Fibroblast of skin of back (primary cell): ENCODE results near the gene MAML3. TPM values are rescaled to one million over a fixed set of nuclear protein-coding genes. Genes with fewer than 3 reads are reported as not detected.

ENCODE experiments used
- DNase-seq: peaks from one replicate; pipeline ENCODE4 v3.0.0-alpha.2; 2013
- polyA plus RNA-seq, 2 experiments: library from polyadenylated mRNA; unstranded; fragments of 120-200 nt; gene quantifications; one replicate each; pipeline ENCODE4 v1.2.1, GENCODE V29; 2013; ENCODE audit not compliant: insufficient read length in 2 of 2

The MAML3 gene
- 0.42 TPM for polyA plus RNA-seq (2013, experiment 1 of 2; ENCODE audit: insufficient read length)
- 0.55 TPM for polyA plus RNA-seq (2013, experiment 2 of 2; ENCODE audit: insufficient read length)

GRCh38 chr4:140153718-140154571 is at the start of gene MAML3:
Gene MAML3 (minus strand): TSS chr4:140154184. CDS start chr4:140153327, 857 bp downstream.
- DNase-seq = peak; percentile 96

- no peak for DNase-seq
Observed at GRCh38 chr4:140198942-140199341, 45.0 kb upstream of the MAML3 start.

GRCh38 chr4:140195806-140196205 is 41.8 kb upstream of the MAML3 start:
- no peak for DNase-seq

GRCh38 chr4:140189805-140190204 is 35.8 kb upstream of the MAML3 start:
- DNase-seq = no peak

- DNase-seq = peak; percentile 10
Observed at GRCh38 chr4:140188975-140189374, 35.0 kb upstream of the MAML3 start.

DNA sequence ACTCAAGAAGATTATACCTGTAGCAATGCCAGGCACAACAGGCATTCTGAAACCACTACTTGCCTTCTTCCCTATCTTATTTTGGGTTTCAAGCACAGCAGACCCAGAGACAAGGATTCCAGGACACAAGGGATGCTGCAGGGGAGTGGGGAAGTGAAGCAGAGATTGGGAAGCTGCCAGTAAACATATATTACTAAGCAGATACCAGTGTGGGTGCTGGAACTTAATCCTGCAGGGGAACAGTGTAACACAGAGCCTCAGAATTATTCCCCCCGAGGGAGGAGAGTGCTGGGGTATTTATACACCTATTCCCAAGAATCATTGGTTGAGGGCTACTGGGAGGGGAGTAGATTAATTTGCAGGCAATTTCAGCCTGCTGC is 33.3 kb upstream of the MAML3 start:
- DNase-seq = peak; percentile 16

DNA sequence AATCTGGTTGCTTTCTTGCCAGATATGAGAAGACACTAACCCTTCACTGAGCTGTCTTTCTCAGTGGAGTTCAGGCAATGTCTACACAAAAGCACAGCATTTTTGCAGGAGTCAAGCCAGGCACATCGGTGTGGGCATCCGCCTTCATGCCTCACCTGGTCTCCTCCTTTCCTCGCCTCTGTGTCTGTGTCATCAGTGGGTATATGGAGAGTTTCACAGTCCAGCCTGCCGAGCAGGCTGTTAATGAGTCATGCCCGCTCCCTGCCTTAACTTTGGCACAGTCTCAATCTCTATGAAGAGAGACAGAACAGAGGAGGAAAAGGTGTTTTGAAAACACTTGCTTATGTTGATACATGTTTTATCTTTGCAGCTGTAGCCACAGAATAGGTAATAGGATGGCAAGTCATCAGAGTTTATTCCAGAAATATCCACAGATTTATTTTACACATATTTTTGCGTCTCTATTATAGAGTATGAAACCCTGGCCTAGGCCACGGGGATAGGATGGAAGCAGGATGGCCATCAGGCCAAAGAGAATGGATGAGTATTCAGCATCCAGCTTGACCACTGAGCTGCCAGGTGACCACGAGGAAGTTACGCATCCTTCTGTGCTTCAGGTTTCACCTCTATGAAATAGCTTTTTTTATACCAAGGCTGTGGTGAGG is 32.8 kb upstream of the MAML3 start:
- DNase-seq = peak; percentile 37

GRCh38 chr4:140186082-140186438 is 32.1 kb upstream of the MAML3 start:
- DNase-seq = no peak

DNA sequence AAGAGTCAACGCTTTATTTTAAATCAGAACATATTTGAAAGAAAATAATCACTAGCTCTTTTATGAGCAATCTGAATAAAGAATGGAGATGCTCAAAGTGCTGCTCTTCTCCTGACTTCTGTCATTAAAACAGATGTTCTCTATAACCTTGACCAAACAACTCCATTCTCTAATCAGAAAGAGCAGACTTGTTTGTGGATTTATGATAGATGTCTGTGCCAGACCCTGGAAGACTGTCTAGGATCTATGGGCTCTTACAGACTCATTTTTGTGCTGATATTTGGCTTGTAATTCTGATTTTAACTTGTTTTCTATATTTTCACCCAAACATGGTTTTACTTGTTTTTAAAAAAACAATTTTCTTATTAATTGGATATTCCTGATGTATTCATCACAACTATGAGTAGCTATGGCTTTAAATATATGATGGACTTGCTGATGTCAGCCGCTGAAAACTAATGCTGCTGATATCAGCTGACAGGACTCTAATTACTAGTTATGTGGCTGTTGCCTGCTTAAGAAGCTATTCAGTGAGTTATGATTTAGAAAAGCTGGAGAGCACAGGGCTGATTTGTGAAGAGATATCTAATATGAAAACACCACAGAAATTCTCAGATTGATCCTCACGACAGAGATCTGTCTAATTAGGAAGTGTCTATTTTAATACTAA is 31.6 kb upstream of the MAML3 start:
- DNase-seq = no peak

GRCh38 chr4:140183270-140183669 is 29.3 kb upstream of the MAML3 start:
- DNase-seq = no peak

- no peak for DNase-seq
Observed at GRCh38 chr4:140180577-140180976, 26.6 kb upstream of the MAML3 start.

DNA sequence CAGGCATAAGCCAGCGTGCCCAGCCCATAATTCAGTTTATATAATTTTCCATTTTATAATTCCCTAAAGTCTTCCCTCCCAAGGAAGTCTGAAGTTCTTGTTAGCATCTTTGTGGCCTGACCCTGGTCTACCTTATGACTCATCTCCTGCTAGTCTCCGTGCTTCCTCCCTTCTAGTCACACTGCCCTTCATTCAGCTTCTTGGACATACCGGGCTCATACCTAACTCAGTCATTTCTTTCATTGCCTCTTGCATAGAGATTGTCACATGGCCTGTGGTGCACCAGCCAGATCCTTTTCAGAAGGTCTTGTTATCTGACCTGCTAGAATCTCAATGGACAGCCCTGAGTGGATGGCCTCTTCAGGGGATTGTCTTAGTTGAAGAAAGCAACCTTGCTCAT is 22.8 kb upstream of the MAML3 start:
- peak; percentile 36 for DNase-seq

DNA sequence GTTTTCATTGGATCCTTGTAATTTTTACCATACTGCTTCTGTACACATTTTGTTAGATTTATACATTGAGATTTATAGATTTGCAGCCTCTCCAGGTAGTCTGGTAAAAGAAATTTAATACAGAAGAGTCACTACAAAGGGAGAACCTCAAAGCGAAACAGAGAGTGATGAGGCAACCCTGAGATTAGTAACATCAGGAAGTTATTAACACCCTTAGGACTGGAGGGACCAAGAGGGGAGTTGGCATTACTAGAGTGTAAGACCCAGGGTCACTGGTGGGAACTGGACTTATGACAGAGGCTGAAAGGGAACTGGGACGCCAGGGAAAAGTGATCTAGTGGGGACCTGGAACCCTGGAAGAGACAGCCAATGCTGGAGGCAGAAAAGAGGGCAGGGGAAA is 20.6 kb upstream of the MAML3 start:
- DNase-seq = no peak

DNA sequence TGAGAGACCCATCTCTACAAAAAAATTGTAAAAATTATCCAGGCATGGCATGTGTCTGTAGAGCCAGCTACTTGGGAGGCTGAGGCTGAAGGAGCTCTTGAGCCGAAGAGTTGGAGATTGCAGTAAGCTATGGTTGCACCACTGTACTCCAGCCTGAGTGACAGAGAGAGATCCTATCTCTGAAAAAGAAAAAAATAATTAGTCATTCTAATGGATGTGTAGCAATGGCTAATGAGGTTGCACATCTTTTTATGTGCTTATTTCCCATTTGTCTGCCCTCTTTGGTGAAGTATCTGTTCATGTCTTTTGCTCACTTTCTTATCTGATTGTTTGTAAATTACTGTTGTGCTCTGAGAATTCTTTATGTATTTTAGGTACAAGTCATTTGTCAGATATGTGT is 19.0 kb upstream of the MAML3 start:
- DNase-seq = no peak

- no peak for DNase-seq
Observed at GRCh38 chr4:140170299-140170698, 16.3 kb upstream of the MAML3 start.

DNA sequence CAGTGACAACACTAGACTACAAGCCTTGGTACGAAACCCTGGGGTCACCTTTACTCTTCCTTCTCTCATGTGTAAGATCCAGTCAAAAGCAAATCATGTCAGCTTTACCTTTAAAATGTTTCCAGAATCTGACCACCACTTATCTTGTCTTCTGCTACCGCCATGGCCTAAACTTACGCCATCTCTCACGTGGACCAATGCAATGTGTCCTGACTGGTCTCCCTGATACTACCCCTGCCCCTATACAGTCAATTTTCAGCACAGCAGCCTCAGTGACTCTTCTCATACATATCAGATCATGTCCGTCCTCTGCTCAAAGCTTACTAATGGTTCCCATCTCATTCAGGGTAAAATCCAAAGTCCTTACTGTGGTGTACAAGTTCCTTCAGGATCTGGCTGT is 15.0 kb upstream of the MAML3 start:
- DNase-seq = no peak

DNA sequence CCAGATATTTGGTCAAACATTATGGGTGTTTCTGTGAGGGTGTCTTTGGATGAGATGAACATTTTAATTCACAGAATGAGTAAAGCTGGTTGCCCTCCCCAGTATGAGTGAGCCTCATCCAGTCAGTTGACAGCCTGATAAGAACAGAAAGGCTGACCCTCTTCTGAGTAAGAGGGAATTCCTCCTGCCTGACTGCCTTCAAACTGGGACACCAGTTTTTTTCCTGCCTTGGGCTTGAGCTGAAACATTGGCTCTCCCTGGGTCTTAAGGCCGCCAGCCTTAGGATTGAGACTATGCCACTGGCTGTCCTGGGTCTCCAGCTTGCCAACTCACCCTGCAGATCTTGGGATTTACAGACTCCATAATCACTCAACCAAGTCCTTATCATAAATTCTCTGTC is 14.5 kb upstream of the MAML3 start:
- peak; percentile 25 for DNase-seq

DNA sequence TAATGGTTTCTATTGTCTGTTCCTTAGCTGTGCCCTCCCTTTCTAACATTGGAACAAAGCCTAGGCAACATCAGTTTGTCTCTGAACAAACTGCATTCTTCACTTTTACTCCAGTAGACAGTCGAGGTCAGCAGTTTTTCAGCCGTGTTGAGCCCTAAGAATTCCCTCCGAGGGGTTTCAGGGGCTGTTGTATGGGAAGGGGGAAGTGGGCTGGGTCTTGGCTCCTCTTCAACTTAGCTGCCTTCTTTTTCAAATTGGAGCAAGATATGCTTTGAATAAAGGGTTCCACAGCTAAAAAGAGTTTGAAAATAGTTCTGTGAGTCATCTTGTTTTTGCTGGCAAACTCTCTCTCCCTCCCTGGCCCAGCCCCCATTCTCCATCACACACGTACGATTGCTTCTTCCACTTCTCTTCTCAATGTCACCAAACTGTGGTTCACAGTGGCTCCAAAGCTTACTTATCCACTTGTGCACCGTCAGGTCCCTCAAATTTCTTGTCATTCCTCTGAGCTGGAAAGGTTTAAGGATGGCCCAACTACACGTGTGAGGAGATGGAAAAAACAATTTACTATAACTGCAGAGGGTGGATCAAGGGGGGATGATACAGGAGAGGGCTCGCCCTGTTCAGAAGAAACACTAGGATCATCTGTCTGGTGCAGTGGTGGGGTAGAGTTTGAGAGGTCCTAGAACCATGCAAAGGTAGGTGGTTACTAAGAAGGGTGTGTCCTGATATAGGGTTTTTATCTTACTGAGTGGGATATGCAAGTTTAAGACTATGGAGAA is 9.2 kb upstream of the MAML3 start:
- peak; percentile 75 for DNase-seq

DNA sequence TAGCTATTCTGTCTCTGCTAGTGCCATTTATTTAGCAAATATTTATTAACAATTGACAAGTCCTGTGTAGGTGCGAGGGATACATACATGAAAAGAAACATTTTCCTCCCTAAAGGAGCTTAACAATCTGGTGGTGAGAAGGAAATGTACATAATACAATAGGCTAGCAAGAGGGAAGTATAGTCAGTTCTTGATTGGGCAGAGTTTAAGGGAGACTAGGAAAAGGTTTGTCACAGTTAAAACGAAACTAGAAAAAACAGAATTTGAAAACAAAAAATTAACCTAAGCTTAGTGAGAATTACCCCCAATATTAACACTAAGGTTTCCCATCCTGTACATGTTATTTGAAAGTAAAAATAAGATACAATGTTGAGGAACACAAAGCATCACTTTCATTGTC is 8.6 kb upstream of the MAML3 start:
- DNase-seq = no peak

- no peak for DNase-seq
Observed at GRCh38 chr4:140158365-140159030, 4.5 kb upstream of the MAML3 start.

GRCh38 chr4:140157341-140157740 is 3.4 kb upstream of the MAML3 start:
- no peak for DNase-seq

GRCh38 chr4:140156529-140157171 is 2.7 kb upstream of the MAML3 start:
- no peak for DNase-seq
